Measurements from ENCODE around the gene SLC9A9. TPM values are rescaled to one million over a fixed set of nuclear protein-coding genes. Genes with fewer than 3 reads are reported as not detected.

The SLC9A9 gene
- total and polyA plus RNA-seq, 2 of the 8 experiments (the other 6 are each of a cell fraction or from before 2014, with no cell fraction given), result 0.48 to 1.1 TPM

DNA sequence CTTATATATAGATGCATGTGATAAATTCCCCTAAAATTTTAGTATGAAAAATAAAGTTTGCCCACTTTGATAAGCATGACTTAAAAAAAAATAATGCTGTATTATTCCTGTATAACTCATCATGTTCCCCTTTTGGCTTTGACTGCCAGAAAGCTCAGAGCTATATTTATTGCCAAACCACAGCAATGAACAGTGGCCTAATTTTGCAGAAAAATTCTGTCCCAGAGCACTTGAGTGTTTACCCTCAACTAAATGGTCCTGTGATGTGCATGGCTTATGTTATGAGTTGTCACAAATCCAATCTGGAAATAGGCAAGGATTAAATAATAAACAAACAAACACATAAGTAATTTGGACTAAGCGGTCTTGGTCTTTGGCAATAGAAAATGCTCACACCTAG is 276.7 kb downstream of the SLC9A9 start:
- H2BK5ac ChIP-seq (ENCODE audit: low read depth, low read length), result no peak overlapping the region
- H2AFZ ChIP-seq (ENCODE audit: low read length), result no peak overlapping the region
- H2BK20ac ChIP-seq (ENCODE audit: low read length), result no peak overlapping the region
- no peaks in the 10 kb centered on the region for H3K27me3 ChIP-seq (replicated peaks in 1 of 4; ENCODE audit: control insufficient read depth in 3 of 4, extremely low read depth in 1 of 4, insufficient read depth in 3 of 4, low read length in 3 of 4)
- no peak overlapping the region for H3K23ac ChIP-seq (ENCODE audit: insufficient read length)
- no peak overlapping the region for H2AK5ac ChIP-seq (ENCODE audit: low read depth, low read length)
- WGBS, 2 experiments (ENCODE audit: extremely low coverage in 1 of 2, insufficient coverage in 1 of 2, insufficient read length in 1 of 2, insufficient replicate concordance in 2 of 2, low coverage in 1 of 2, low lambda C conversion rate in 2 of 2, missing lambda C conversion rate in 1 of 2), result 94% methylated on average over 1 of the region's 1 CpG; no CpG with 5 or more reads in 1 of the 2 experiments
- H3K9ac ChIP-seq (replicated peaks in 1 of 4; ENCODE audit: extremely low read depth in 1 of 4, low read depth in 3 of 4, low read length in 3 of 4), result no peak overlapping the region
- H4K91ac ChIP-seq (replicated peaks; ENCODE audit: insufficient read length, low read length), result no peak overlapping the region
- POLR2A ChIA-PET (ENCODE audit: partially characterized antibody), result no interaction called here
- no peaks in the 10 kb centered on the region for H4K20me1 ChIP-seq (replicated peaks in 1 of 2; ENCODE audit: control insufficient read depth in 1 of 2, insufficient read depth in 2 of 2, low read length in 2 of 2)
- H4K8ac ChIP-seq (ENCODE audit: extremely low read depth, insufficient read depth, low read length), result no peak overlapping the region
- H2BK120ac ChIP-seq (replicated peaks; ENCODE audit: low read depth, low read length), result no peak overlapping the region
- no peak overlapping the region for H3K4me2 ChIP-seq (ENCODE audit: insufficient read depth in 1 of 2, low read depth in 2 of 2, low read length in 2 of 2)
- FAIRE-seq (no peak), DNase-seq (ENCODE audit: low read depth in 1 of 2, low spot score in 2 of 2) (no peak)
- no peaks in the 10 kb centered on the region for H3K79me2 ChIP-seq (ENCODE audit: control insufficient read depth in 1 of 2, insufficient read depth in 2 of 2, low read length in 2 of 2)
- H3K79me1 ChIP-seq (ENCODE audit: low read depth, low read length), result no peaks in the 10 kb centered on the region
- H3K4ac ChIP-seq (replicated peaks; ENCODE audit: insufficient read length, low read depth, low read length), result no peak overlapping the region
- no peak overlapping the region for H3K4me3 ChIP-seq (ENCODE audit: extremely low read depth in 1 of 4, insufficient read depth in 2 of 4, low read depth in 3 of 4, low read length in 4 of 4)
- no peaks in the 10 kb centered on the region for H3K9me3 ChIP-seq (ENCODE audit: insufficient read depth in 2 of 2, low read depth in 1 of 2, low read length in 1 of 2)
- H3K23me2 ChIP-seq (ENCODE audit: low read depth, low read length), result no peaks in the 10 kb centered on the region
- no peak overlapping the region for H4K5ac ChIP-seq (ENCODE audit: insufficient read length, low read depth, low read length)
- H3K14ac ChIP-seq (ENCODE audit: insufficient read length), result no peak overlapping the region
- H3K18ac ChIP-seq (ENCODE audit: extremely low read depth, low read length), result no peak overlapping the region
- H2BK12ac ChIP-seq (ENCODE audit: low read depth, low read length), result no peak overlapping the region
- H3K36me3 ChIP-seq (ENCODE audit: control insufficient read depth in 2 of 4, insufficient read depth in 4 of 4, low read length in 3 of 4), result no peaks in the 10 kb centered on the region
- CTCF ChIA-PET (ENCODE audit: partially characterized antibody), result interaction anchor here (0.6 to 0.7 kb wide), 2 partner anchors 366 to 441 kb away, joined by 3 read pairs; no protein-coding TSS in a partner anchor
- H3K4me1 ChIP-seq (replicated peaks in 1 of 4; ENCODE audit: control insufficient read depth in 3 of 4, insufficient read depth in 4 of 4, low read length in 3 of 4), result peaks cover 0 to 3% (median 0%) of the 10 kb centered on the region in 4 experiments; a peak in 1 of 7 replicates
- no peak overlapping the region for H2BK15ac ChIP-seq (ENCODE audit: low read length)
- H3K56ac ChIP-seq (replicated peaks; ENCODE audit: insufficient read length, low read depth, low read length), result no peak overlapping the region
- H3K27ac ChIP-seq (ENCODE audit: low read depth, low read length), result no peak overlapping the region
- no peak for TF ChIP-seq SP4 (IDR thresholded peaks at IDR 0.05; ENCODE audit: low read length)
- TF ChIP-seq SIX5 (IDR thresholded peaks at IDR 0.05; ENCODE audit: low read depth, low read length), result no peak
- TF ChIP-seq HDAC6 (IDR thresholded peaks at IDR 0.05; ENCODE audit: low read depth, low read length), result no peak
